Right kidney (tissue), 1 donor: ENCODE results near the gene USP53.
"Not testable (repeated sequence)": the region's sequence is repeated elsewhere in the genome, so short reads cannot be mapped to it uniquely, and the experiment has no call there.

Experiments used
- DNase-seq: peaks from one replicate; pipeline ENCODE4 v3.0.0-alpha.2; 2016

USP53 gene

DNA sequence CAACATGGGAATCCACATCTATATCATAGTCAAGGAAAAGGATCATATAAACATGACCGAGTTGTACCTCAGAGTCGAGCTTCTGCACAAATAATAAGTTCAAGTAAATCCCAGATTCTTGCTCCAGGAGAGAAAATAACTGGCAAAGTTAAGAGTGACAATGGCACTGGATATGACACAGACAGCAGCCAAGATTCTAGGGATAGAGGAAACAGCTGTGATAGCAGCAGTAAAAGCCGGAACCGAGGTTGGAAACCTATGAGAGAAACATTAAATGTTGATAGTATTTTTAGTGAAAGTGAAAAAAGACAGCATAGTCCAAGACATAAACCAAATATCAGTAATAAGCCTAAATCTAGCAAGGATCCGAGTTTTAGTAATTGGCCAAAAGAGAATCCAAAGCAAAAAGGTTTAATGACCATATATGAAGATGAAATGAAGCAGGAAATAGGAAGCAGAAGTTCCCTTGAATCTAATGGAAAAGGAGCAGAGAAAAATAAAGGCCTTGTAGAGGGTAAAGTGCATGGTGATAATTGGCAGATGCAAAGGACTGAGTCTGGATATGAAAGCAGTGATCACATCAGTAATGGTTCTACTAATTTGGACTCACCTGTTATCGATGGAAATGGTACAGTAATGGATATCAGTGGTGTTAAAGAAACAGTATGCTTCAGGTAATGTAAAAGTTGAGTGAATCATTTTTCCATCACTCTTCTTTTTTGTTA lies 59.0 kb downstream of the USP53 start:
- no peak for DNase-seq

GRCh38 chr4:119279541-119279940 lies 67.0 kb downstream of the USP53 start:
- not testable (repeated sequence) for DNase-seq

- DNase-seq = not testable (repeated sequence)
These were observed 67.4 kb downstream of the USP53 start for GRCh38 chr4:119279945-119280344.

DNA sequence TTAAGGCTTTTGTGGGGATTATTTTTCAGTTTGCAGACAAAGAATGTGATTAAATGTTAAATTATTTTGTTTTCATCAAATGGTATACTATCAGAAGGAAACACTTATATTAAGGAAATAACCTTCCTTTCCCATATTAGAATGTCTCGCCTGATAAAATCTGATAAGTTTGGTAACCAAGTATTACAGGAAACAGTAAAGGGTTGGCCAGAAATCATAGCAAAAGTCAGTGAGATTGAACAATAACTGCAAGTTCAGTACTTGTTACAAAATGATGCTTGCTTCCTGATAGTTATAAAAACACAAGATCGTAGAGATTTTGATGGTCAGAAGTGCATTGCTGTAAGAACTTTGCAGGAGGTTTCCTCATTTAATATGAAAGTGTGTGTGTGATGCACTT lies 68.9 kb downstream of the USP53 start:
- DNase-seq = no peak

GRCh38 chr4:119284876-119285780 lies 72.6 kb downstream of the USP53 start:
- DNase-seq = no peak

- no peak for DNase-seq
These were observed 74.0 kb downstream of the USP53 start for GRCh38 chr4:119286377-119287002.

DNA sequence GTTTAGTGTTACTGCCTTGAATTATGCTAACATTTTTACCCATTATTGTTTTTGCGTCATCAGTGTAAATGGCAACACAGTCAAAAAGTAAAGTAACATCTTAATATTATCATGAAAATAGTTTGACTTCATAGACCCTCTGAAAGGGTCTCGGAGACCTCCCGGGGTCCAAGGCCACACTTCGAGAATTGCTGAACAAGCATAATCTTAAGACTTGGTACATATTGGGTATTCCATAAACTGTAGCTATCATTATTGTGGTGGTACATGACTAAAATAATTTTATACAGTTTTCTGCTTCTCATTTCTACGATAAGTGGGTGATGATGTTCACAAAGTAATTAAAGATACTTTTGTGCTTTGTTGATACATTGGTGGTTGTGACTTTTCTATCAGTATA lies 76.8 kb downstream of the USP53 start:
- no peak for DNase-seq

DNA sequence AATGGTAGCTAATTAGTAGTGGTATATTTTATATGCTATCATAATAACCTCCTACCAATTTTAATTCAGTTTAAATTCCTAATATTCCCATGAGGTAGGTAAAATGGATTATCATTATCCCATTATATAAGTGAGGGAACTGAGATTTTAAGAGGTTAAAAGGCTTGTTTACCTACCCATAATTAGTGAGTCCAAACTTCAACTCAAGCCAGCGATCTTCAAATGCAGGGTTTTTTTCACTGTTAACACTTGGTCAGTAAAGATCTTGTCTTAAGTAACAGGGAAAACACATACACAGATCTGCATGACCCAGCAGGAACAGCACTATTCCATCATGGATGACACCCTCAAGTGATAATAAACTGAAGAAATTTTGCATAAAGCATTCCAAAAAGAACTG lies 78.1 kb downstream of the USP53 start:
- DNase-seq = no peak

GRCh38 chr4:119296356-119296755 lies 83.8 kb downstream of the USP53 start:
- no peak for DNase-seq

- no peak for DNase-seq
These were observed 85.3 kb downstream of the USP53 start for GRCh38 chr4:119297795-119298194.

GRCh38 chr4:119299260-119299671 lies 86.8 kb downstream of the USP53 start:
- peak; percentile 16 for DNase-seq

DNA sequence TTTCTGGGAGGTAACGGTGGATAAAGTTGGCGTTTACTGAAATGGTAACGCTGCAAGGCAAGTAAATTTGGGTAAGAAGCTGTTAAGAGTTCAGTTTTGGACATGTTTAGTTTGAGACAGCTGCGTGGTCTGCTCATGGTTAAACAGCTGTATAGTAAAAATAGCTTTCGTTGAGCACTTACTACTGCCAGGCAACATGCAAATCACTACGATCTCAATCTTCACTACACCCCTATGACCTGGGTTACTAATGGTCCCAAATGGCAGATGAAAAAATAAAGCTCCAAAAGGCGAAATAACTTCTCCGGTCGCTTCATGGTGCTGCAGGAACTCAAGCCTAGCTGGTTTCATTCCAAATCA lies 87.2 kb downstream of the USP53 start:
- DNase-seq = no peak

- peak; percentile 93 for DNase-seq
These were observed 87.8 kb downstream of the USP53 start for GRCh38 chr4:119300101-119300978.

GRCh38 chr4:119302073-119302832 lies 89.7 kb downstream of the USP53 start:
- no peak for DNase-seq

DNA sequence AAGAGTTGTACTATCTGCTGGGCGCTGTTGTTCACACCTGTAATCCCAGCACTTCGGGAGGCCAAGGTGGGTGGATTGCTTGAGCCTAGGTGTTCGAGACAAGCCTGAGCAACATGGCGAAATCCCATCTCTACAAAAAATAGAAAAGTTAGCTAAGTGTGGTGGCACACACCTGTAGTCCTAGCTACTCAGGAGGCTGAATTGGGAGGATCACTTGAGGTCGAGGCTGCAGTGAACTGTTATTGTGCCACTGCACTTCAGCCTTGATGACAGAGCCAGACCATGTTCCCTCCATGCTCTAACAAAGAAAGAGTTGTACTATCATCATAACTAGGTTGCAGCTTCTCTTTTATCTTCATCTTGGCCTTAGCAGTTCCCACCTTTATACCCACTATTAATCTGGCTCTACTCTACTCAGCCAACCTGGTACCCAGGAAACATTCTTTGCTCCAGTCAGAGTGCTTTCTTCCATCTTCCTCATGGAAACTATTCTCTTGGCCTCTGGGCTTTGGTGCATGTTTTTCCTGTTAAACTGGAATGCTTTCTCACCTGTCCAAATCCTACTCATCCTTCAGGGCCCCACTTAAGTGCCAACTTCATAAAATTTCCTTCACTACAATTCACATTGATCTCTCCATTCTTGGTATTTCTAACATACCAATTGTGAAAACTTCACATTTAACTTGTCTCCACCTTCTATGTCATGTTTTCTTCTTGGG lies 91.2 kb downstream of the USP53 start:
- DNase-seq = no peak

DNA sequence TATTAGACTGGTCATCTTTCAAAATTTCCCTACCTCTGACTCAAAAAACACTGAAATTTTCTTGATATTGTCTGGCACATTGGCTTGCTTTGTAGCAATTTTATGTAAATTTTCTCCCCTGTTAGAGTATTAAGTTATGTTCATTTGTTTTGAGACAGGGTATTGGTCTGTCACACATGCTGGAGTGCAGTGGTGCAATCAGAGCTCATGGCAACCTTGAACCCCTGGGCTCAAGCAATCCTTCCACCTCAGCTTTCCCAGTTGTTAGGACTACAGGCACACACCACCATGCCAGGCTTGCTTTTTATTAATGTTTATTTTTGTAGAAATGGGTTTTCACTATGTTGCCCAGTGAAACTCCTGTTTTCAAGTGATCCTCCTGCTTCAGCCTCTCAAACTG lies 91.9 kb downstream of the USP53 start:
- no peak for DNase-seq

DNA sequence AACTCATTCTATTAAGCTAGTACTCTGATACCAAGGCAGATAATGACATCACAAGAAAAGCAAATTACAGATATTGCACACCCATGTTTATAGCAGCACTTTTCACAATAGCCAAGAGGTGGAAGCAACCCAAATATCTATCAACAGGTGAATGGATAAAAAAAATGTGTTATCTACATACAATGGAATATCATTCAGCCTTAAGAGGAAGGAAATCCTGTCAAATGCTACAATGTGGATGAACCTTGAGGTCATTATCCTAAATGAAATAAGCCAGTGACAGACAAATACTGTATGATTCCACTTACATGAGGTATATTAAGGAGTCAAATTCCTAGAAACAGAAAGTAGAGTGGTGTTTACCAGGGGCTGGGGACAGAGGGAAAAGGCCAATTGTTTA lies 95.1 kb downstream of the USP53 start:
- no peak for DNase-seq

DNA sequence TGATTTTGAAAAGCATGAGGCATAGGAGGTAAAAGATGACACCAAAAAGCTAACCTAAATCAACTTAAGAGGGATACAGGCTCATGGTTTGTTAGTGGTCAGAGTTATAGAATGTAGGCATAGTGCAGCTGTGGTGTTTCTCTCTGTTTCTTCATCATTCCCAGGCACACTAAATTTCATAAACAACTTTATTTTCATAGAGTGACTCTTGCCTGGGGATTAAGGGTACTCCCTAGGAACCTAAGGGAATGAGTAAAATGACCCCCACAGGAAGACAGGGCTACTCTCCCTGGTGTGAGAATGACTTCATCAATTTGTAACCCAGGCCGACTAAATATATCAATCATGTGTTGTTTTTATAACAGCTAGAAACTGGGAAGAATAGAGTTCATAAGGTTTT lies 98.3 kb downstream of the USP53 start:
- DNase-seq = no peak

GRCh38 chr4:119313237-119313636 lies 100.7 kb downstream of the USP53 start:
- DNase-seq = no peak

DNA sequence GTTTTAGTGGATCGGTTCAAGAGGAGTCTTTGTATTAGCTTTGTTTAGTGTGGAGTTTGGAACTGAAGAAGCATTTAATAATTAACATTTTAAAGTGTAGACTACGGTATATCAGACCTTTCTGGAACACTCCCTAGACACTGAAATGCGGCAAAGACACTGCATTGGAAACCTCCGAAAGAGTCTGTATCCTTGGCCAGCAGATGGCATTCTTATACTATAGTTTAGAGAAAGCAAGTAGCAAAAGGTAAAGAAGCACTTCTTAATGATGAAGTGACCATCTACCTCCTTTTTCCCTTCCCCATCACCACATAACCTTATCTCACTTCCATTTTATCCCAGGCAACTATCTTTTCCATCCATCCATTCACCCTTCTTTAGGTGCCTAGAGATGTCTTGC lies 101.8 kb downstream of the USP53 start:
- peak; percentile 15 for DNase-seq

DNA sequence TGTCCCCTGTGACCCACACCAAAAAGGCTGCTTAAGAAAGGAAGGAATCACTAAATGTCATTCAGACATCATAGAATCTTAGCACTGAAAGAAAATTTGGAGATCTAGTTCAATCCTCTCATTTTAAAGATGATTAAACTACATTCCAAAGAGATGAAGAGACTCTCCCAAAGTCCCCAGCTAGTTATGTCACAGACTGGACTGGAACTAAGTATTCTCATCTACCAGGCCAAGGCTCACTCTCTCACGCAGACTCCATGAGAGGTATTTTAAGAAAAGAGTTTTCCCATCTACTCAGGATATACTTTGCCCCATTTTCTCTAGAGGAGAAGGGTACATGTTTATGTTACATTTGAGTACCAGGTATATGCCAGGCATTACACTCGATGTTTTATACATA lies 102.5 kb downstream of the USP53 start:
- no peak for DNase-seq
